GM19452 (cell line): Measurements from ENCODE around the gene GALNT17.
A peak's percentile ranks its signal among the peaks of the same experiment; 100 is the strongest.
"Not testable (repeated sequence)": the region's sequence is repeated elsewhere in the genome, so short reads cannot be mapped to it uniquely, and the experiment has no call there.

Experiments used
- ATAC-seq: cut with Tn5 transposase; IDR thresholded peaks from one replicate; pipeline ENCODE4 v1.9.1; 2021; ENCODE audit not compliant: unreplicated experiment

Gene GALNT17

DNA sequence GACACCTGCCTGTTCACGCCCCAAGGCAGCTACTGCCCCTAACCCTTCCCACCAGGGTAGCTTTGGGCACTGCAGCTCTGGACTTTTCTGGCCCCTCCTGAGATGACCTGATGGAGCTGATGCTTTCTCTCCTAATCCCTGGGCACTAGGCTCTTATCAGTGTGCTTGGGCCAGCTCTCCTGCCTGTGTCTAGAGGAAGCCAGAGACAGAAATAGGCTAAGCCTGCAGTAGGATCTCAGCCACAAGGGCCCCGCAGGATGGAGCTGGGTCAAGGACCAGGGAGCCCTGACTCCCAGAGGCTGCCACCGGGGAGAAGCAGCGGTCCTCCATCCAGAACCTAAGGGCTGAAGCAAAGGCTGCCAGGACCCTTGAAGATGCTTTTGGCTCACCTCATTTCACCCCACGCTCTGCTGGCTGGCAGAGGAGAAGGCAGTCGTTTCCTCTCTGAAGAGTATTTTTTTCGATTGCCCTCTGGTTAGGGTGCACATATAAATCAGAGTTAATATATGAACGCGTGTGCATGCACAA is 580.8 kb downstream of the GALNT17 start:
- ATAC-seq = no peak

- ATAC-seq = no peak
These were observed 584.7 kb downstream of the GALNT17 start for GRCh38 chr7:71716690-71717089.

GRCh38 chr7:71718563-71718962 is 586.6 kb downstream of the GALNT17 start:
- ATAC-seq = no peak

GRCh38 chr7:71721742-71722141 is 589.8 kb downstream of the GALNT17 start:
- no peak for ATAC-seq

DNA sequence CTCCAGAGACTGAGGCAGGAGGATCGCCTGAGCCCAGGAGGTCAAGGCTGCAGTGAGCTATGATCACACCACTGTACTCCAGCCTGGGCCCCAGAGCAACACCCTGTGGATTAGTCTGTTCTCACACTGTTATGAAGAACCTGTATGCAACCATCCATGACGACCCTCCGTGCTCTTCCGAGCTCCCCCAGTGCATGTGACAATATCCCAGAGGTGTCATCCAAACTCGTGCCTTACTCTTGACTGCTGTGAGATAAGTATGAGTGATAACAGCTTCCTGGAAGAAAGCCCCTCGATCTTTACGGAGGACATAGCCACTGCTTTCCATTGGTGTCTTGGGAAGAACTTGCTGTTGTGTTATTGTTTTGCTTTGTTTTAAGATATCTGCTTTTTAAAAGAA is 591.9 kb downstream of the GALNT17 start:
- no peak for ATAC-seq

DNA sequence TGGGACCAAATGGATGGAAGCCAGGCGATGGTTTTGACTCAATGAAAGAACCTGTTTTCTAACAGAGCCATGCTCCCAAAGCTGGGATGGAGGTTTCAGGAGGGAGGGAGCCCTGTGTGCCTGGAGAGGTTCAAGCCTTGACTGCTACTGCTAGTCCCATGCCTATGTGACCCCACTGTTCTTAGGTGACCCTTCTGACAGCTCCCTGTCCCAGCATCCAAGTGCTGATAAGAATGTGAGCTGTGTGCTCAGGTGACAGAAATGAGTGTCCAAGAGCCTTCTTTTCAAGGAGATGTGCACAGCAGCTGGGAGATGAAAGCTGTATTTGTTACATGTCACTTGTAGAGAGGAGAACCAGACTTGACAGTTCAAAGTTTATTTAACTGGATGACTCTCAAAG is 595.4 kb downstream of the GALNT17 start:
- no peak for ATAC-seq

DNA sequence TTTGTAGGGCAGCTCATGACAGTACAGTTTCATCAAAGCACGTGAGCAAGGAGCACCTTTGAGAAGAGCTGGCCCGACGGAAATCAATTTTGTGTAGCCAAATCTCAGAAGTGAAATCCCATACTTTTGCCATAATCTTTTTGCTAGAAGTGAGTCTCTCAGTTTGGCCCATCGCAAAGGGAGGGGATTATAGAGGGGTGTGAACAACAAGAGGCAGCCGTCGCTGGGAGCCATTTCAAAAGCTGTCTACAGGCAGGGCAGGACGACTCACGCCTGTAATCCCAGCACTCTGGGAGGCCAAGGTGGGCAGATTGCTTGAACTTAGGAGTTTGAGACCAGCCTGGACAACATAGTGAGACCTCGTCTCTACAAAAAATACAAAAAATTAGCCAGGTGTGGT is 599.8 kb downstream of the GALNT17 start:
- ATAC-seq = no peak

GRCh38 chr7:71733107-71733870 is 601.3 kb downstream of the GALNT17 start:
- no peak for ATAC-seq

- ATAC-seq = peak; percentile 66
These were observed 604.1 kb downstream of the GALNT17 start for GRCh38 chr7:71735961-71736556.

- ATAC-seq = not testable (repeated sequence)
These were observed 606.1 kb downstream of the GALNT17 start for GRCh38 chr7:71737931-71738540.

- no peak for ATAC-seq
These were observed 607.7 kb downstream of the GALNT17 start for GRCh38 chr7:71739520-71740173.

DNA sequence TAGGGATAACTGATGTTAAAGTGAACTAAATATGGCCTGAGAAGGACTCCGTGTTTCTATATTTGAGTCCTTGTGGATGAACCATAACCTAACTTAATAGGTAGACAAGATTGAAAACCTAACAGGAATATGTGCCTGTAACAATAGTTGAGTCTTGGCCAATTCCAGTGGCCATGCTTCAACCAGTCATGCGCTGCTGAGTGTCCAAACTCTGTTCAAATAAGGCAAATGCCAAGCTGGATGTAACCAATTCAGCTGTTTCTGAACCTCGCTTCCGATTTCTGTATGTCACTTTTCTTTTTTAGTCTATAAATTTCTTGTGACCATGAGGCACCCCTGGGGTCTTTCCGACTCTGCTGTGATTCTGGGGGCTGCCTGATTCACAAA is 608.2 kb downstream of the GALNT17 start:
- ATAC-seq = no peak

DNA sequence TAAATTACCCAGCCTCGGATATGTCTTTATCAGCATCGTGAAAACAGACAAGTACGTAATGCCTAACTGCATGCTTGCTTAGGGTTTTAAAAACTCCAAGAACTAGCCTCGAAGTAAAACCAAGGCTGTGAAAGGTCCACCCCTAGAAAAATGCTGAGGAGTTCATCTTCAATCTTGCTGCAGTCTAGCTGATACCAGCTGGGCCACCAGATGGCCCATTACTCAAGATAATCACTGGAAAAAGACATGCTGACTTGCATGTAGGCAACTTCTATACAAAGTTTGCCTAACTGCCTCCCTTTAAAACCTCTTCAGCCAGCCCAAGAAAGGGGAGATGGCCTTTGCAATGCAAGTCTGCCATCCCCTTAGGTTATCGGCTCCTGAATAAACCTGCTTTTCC is 614.1 kb downstream of the GALNT17 start:
- no peak for ATAC-seq

DNA sequence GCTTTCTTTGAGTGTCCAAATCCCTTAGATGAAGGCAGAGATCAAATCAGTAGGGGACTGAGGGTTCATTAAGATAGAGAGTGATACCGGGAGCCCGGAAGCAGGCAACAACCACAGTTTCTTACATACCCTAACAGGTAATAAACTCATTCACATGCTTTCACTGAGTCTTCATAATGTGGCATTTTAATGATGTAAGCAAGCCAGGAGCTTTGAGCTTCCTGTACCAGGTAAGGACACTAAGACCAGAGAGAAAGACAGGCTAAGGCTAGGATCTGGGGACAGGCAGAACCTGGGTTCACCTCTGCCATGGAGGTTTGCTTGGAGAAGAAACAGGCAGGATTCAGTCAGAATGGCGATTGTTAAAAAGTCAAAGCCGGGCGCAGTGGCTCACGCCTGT is 618.3 kb downstream of the GALNT17 start:
- ATAC-seq = no peak

DNA sequence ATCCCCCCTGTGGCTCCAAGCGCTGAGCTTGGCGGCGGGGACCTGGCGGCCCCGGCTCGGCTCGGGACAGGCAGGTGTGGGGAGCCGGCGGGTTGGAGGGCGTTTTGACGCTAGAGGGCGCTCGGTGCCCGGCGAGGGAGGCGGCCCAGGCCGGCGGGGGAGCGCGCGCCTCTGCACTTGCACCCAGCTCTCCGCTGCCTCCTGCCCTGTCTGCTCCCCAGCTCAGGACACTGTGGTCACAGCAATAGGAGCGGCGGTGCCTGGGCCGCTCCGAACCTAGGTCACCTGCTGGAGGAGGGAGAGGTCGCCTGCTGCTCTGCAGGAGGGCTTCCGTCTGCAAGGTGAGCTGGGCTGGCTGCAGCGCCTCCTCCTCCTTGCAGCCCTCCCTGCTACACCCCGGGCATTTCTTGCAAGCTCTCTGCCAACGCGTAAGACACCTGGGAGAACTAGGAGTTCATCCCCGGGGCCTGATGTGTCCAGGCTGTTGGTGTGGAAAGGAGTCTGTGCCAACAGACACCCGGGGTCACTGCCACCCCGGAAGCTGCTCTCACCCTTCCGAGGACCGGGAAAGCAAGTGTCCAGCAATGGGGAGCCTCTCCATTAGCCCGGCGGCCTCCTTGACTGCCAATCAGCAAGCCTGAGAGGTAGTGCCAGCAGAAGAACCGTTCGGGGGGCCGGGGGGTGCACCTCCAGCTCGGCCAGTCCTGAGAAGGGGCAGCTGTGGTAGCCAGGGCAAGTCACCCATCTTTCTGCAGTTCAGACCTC is 620.4 kb downstream of the GALNT17 start:
- ATAC-seq = no peak

DNA sequence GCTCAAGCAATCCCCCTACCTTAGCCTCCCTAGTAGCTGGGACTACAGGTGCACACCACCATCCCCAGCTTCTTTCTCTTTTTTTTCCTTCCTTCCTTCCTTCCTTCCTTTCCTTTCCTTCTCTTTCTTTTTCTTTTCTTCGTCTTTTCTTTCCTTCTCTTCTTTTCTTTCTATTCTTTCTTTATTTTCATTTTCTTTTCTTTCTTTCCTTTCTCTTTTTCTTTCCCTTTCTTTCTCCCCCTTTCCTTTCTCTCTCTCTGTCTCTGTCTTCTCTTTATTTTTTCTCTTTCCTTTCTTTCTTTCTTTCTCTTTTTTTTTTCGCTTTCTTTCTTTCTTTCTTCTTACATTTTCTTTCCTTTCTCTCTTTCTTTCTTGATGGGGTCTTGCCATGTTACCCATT is 621.3 kb downstream of the GALNT17 start:
- ATAC-seq = no peak

DNA sequence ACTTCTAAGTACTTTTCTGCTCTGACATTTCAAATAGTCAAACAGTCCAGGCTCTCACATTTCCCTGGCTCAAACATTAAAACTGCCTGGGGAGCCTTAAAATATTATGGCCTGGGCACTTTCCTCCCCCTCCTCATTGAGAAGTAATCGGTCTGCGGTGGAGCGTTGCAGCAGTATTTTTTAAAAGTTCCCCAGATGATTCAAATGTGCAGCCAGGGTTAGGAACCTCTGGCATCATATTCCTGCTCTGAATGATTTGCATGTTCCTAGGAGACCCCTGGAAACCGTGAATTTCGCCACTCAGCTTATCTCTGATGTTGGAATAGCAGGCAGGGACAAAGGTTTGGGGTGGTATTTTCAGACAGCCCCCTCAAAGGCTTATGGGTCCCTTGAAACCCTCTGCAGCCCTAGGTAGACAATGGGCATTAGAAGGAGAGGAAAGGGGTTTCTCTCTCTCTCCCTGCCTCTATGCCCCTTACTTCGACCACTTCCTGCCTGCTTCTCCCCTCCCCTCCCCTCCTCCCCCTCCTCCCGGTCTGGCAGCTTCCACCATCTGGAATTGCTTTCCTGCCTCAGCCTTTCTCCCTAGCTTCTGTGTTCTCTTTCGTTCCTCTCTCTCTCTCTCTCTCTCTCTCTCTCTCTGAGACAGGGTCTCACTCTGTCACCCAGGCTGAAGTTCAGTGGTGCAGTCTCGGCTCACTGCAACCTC is 622.2 kb downstream of the GALNT17 start:
- no peak for ATAC-seq

- ATAC-seq = no peak
These were observed 622.9 kb downstream of the GALNT17 start for GRCh38 chr7:71754828-71755227.

DNA sequence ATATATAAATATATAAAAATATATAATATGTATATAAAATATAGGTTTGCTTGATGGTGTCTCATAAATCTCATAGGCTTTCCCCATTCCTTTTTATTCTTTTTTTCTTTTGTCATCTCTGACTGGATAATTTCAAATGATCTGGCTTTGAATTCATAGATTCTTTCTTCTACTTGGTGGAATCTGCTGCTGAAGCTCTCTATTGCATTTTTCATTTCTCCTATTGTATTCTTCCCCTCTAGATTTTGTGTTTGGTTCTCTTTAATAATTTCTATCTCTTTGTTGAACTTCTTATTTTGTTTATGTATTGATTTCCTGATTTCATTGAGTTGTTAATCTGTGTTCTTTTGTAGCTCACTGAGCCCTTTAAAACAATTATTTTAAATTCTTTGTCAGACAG is 629.4 kb downstream of the GALNT17 start:
- ATAC-seq = no peak
